OCI-LY1 (cell line): ENCODE measurements around the gene PCDHGB5.
"Not testable (repeated sequence)": the region's sequence is repeated elsewhere in the genome, so short reads cannot be mapped to it uniquely, and the experiment has no call there.

Experiments used
- H2AFZ ChIP-seq: fragments of 200-600 bp; sonication (generic), shearing (Covaris generic); 2 replicates; pipeline ENCODE4 v1.6.0; 2014; ENCODE audit warnings: antibody characterized with exemption, mild to moderate bottlenecking, low read length
- H3F3A ChIP-seq: fragments of 200-600 bp; sonication (generic), shearing (Covaris generic); 2 replicates; pipeline ENCODE4 v1.6.0; 2014; ENCODE audit warnings: mild to moderate bottlenecking, antibody characterized with exemption, low read length, moderate library complexity; ENCODE audit not compliant: insufficient read depth
- H3K27ac ChIP-seq: fragments of 200-600 bp; sonication (generic); 2 replicates; pipeline ENCODE4 v1.5.1; 2014; ENCODE audit warnings: low read length, mixed run types, mild to moderate bottlenecking, low read depth; ENCODE audit not compliant: poor library complexity, severe bottlenecking
- H3K27me3 ChIP-seq: fragments of 200-600 bp; sonication (generic); 2 replicates; pipeline ENCODE4 v1.6.0; 2014; ENCODE audit warnings: antibody characterized with exemption, mild to moderate bottlenecking, low read length, moderate library complexity; ENCODE audit not compliant: insufficient read depth
- H3K36me3 ChIP-seq: fragments of 200-600 bp; sonication (generic); 2 replicates; pipeline ENCODE4 v1.6.1; 2014; ENCODE audit warnings: mild to moderate bottlenecking, antibody characterized with exemption, low read length, moderate library complexity, mixed read lengths; ENCODE audit not compliant: insufficient read depth
- H3K4me1 ChIP-seq: fragments of 200-600 bp; sonication (generic); 2 replicates; pipeline ENCODE4 v1.5.1; 2014; ENCODE audit warnings: mild to moderate bottlenecking, low read length, moderate library complexity; ENCODE audit not compliant: insufficient read depth, severe bottlenecking
- H3K4me2 ChIP-seq: fragments of 200-600 bp; sonication (generic), shearing (Covaris generic); 2 replicates; pipeline ENCODE4 v1.6.1; 2014; ENCODE audit warnings: low read length
- H3K4me3 ChIP-seq: fragments of 200-600 bp; sonication (generic); 2 replicates; pipeline ENCODE4 v1.5.1; 2014; ENCODE audit warnings: low read length, low read depth, mild to moderate bottlenecking, mixed read lengths; ENCODE audit not compliant: poor library complexity, severe bottlenecking
- H3K79me2 ChIP-seq: fragments of 200-600 bp; shearing (Covaris generic); 2 replicates; pipeline ENCODE4 v1.6.1; 2016; ENCODE audit warnings: mixed run types, low read length, mixed read lengths; ENCODE audit not compliant: insufficient read depth
- H3K9ac ChIP-seq: fragments of 200-600 bp; sonication (generic), shearing (Covaris generic); 2 replicates; pipeline ENCODE4 v1.6.1; 2014; ENCODE audit warnings: mild to moderate bottlenecking, low read length, mixed read lengths
- H3K9me2 ChIP-seq: fragments of 200-600 bp; sonication (generic), shearing (Covaris generic); 2 replicates; pipeline ENCODE4 v1.6.1; 2014; ENCODE audit warnings: low read depth, mild to moderate bottlenecking, low read length, mixed read lengths
- H3K9me3 ChIP-seq: fragments of 200-600 bp; shearing (Covaris generic); 2 replicates; pipeline ENCODE4 v1.6.1; 2014; ENCODE audit warnings: low read length, mixed read lengths
- H4K20me1 ChIP-seq: fragments of 200-600 bp; sonication (generic), shearing (Covaris generic); 2 replicates; pipeline ENCODE4 v1.6.0; 2016; ENCODE audit warnings: mild to moderate bottlenecking, low read length; ENCODE audit not compliant: insufficient read depth
- EZH2 ChIP-seq: fragments of 200-600 bp; sonication (generic), shearing (Covaris generic); IDR thresholded peaks from 2 replicates; pipeline ENCODE4 v1.8.0; 2017; ENCODE audit warnings: borderline replicate concordance, mixed run types, mild to moderate bottlenecking, antibody characterized with exemption, low read length, moderate library complexity, mixed read lengths
- TF ChIP-seq, protein P1 (sequence below): fragments of 200-600 bp; sonication (generic), shearing (Covaris generic); IDR thresholded peaks from 2 replicates; pipeline ENCODE4 v1.5.1; 2017; ENCODE audit warnings: mild to moderate bottlenecking, antibody characterized with exemption, low read length, moderate library complexity, mixed read lengths

Gene PCDHGB5

DNA sequence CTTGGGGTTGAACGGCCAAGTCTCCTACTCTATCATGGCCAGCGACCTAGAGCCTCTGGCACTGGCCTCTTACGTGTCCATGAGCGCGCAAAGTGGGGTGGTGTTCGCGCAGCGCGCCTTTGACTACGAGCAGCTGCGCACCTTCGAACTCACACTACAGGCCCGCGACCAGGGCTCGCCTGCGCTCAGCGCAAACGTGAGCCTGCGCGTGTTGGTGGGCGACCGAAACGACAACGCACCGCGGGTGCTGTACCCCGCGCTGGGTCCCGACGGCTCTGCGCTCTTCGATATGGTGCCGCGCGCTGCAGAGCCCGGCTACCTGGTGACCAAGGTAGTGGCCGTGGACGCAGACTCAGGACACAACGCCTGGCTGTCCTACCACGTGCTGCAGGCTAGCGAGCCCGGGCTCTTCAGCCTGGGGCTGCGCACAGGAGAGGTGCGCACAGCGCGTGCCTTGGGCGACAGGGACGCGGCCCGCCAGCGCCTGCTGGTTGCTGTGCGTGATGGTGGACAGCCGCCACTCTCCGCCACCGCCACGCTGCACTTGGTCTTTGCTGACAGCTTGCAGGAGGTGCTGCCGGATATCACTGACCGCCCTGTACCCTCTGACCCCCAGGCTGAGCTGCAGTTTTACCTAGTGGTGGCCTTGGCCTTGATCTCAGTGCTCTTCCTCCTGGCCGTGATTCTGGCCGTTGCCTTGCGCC, 2.0 kb downstream of the PCDHGB5 start:
- H3K79me2 ChIP-seq = no peaks in the 10 kb centered on the region
- H3K9me3 ChIP-seq = peaks cover 5% of the 10 kb centered on the region; the same call in 1 of the 2 replicates
- no peak overlapping the region for H3K4me2 ChIP-seq
- no peaks in the 10 kb centered on the region for H3K9me2 ChIP-seq
- no peaks in the 10 kb centered on the region for H4K20me1 ChIP-seq
- H3F3A ChIP-seq = no peaks in the 10 kb centered on the region
- H3K27ac ChIP-seq = no peak overlapping the region
- H3K9ac ChIP-seq = no peak overlapping the region
- no peak overlapping the region for H2AFZ ChIP-seq
- no peak overlapping the region for H3K4me3 ChIP-seq
- no peaks in the 10 kb centered on the region for H3K36me3 ChIP-seq
- no peaks in the 10 kb centered on the region for H3K27me3 ChIP-seq
- no peak for TF ChIP-seq EZH2
- TF ChIP-seq, protein P1, sequence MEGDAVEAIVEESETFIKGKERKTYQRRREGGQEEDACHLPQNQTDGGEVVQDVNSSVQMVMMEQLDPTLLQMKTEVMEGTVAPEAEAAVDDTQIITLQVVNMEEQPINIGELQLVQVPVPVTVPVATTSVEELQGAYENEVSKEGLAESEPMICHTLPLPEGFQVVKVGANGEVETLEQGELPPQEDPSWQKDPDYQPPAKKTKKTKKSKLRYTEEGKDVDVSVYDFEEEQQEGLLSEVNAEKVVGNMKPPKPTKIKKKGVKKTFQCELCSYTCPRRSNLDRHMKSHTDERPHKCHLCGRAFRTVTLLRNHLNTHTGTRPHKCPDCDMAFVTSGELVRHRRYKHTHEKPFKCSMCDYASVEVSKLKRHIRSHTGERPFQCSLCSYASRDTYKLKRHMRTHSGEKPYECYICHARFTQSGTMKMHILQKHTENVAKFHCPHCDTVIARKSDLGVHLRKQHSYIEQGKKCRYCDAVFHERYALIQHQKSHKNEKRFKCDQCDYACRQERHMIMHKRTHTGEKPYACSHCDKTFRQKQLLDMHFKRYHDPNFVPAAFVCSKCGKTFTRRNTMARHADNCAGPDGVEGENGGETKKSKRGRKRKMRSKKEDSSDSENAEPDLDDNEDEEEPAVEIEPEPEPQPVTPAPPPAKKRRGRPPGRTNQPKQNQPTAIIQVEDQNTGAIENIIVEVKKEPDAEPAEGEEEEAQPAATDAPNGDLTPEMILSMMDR = no peak
- no peaks in the 10 kb centered on the region for H3K4me1 ChIP-seq

DNA sequence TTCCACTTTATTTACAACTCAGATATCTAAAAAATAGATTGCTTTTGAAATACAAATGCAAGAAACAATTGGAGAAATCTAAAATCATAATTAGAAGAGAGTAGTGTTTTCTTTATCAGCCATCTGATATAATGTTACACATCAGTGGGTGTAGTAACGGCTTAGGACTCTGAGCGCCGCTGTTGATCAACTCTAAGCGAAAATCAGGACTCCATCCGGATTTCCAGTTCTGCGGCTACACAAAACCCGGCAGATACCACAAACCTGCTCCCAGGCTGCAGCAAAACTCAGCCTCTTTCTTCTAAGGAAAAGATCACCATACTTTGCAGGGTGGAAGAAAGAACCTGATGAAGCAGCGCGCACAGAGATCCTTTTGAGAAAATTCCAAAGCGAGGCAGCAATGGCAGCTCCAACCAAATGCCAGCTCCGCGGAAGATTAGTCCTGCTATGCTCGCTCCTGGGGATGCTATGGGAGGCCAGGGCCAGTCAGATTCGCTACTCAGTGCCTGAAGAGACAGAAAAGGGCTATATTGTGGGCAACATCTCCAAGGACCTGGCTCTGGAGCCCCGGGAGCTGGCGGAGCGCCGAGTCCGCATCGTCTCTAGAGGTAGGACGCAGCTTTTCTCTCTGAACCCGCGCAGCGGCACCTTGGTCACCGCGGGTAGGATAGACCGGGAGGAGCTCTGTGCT, 5.0 kb downstream of the PCDHGB5 start, which contains the start of gene PCDHGA9:
PCDHGA9 (plus strand) TSS at position 226 of the 691 bp plus-strand sequence; CDS start at position 401, 175 bp downstream.
- Histone ChIP-seq H4K20me1 (no peaks in the 10 kb centered on the region), H3K4me1 (no peaks in the 10 kb centered on the region), H3K36me3 (no peaks in the 10 kb centered on the region), H3K9me2 (no peaks in the 10 kb centered on the region), H3K79me2 (no peaks in the 10 kb centered on the region), H3K27ac (no peak within 1 kb of the TSS), H3K9ac (no peak within 1 kb of the TSS), H3K4me2 (no peak within 1 kb of the TSS), H3F3A (no peaks in the 10 kb centered on the region), H3K27me3 (no peaks in the 10 kb centered on the region), H2AFZ (no peak within 1 kb of the TSS), H3K9me3 (peaks cover 5% of the 10 kb centered on the region; the same call in 1 of the 2 replicates), H3K4me3 (no peak within 1 kb of the TSS)
- TF ChIP-seq, protein P1 = no peak
- TF ChIP-seq EZH2 = no peak

DNA sequence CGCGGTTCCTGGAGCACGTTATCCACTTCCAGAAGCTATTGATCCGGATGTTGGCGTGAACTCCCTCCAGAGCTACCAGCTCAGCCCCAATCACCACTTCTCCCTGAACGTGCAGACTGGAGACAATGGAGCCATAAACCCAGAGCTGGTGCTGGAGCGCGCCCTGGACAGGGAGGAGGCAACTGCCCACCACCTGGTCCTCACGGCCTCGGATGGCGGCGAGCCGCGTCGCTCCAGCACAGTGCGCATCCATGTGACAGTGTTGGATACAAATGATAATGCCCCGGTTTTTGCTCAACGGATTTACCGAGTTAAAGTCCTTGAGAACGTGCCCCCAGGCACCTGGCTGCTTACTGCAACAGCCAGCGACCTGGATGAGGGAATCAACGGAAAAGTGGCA, 5.6 kb downstream of the PCDHGB5 start:
- H3K9me2 ChIP-seq = no peaks in the 10 kb centered on the region
- H3K9ac ChIP-seq = no peak overlapping the region
- H2AFZ ChIP-seq = no peak overlapping the region
- no peak overlapping the region for H3K4me2 ChIP-seq
- H3K36me3 ChIP-seq = no peaks in the 10 kb centered on the region
- H3K9me3 ChIP-seq = peaks cover 5% of the 10 kb centered on the region; the same call in 1 of the 2 replicates
- no peak overlapping the region for H3K27ac ChIP-seq
- no peak overlapping the region for H3K4me3 ChIP-seq
- H3K27me3 ChIP-seq = no peaks in the 10 kb centered on the region
- H3F3A ChIP-seq = no peaks in the 10 kb centered on the region
- no peaks in the 10 kb centered on the region for H3K4me1 ChIP-seq
- no peak for TF ChIP-seq EZH2
- TF ChIP-seq, protein P1 = no peak
- H4K20me1 ChIP-seq = no peaks in the 10 kb centered on the region
- H3K79me2 ChIP-seq = no peaks in the 10 kb centered on the region

DNA sequence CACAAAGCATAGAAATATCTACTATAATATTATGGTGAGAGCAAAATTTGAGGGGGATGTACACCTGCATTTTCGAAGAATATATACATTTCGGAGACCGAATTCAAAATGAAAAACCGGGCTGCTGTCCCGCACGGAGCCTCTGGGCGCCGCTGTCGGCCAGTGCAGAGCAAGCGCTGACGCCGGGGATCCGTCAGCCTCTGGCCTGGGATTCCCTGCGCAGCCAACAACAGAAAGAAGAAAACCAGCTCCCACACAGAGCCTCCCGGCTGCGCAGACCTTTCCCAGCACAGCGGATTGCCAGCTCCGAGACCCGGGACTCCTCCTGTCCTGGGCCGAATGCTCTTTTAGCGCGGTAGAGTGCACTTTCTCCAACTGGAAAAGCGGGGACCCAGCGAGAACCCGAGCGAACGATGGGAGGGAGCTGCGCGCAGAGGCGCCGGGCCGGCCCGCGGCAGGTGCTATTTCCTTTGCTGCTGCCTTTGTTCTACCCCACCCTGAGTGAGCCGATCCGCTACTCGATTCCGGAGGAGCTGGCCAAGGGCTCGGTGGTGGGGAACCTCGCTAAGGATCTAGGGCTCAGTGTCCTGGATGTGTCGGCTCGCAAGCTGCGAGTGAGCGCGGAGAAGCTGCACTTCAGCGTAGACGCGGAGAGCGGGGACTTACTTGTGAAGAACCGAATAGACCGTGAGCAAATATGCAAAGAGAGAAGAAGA, 10.2 kb downstream of the PCDHGB5 start, which contains the start of gene PCDHGB6:
PCDHGB6 (plus strand) TSS at position 232 of the 716 bp plus-strand sequence; CDS start at position 414, 182 bp downstream.
- not testable (repeated sequence) for H3K9me3 ChIP-seq, H3K9ac ChIP-seq, H3K79me2 ChIP-seq, H3K36me3 ChIP-seq, H3F3A ChIP-seq, H3K27me3 ChIP-seq, H3K9me2 ChIP-seq, H3K4me2 ChIP-seq, H2AFZ ChIP-seq, H3K4me1 ChIP-seq, H4K20me1 ChIP-seq, H3K4me3 ChIP-seq, H3K27ac ChIP-seq
